ENCODE data around the gene MS4A10. TPM values are rescaled to one million over a fixed set of nuclear protein-coding genes. Genes with fewer than 3 reads are reported as not detected.
"Not testable (repeated sequence)": the region's sequence is repeated elsewhere in the genome, so short reads cannot be mapped to it uniquely, and the experiment has no call there.

Gene MS4A10
- total and polyA plus RNA-seq, 10 donors: not detected

- Histone ChIP-seq H3K4me3 (no peak overlapping the region), H3K27me3 (replicated peaks in 1 of 7) (peaks cover 0 to 18% (median 0%) of the 10 kb centered on the region in 7 donors), H3K27ac (no peak overlapping the region), H3K36me3 (no peaks in the 10 kb centered on the region), H3K4me1 (peaks cover 0 to 7% (median 0%) of the 10 kb centered on the region in 6 donors), H3K9me3 (peaks cover 0 to 17% (median 15%) of the 10 kb centered on the region in 8 donors)
- TF ChIP-seq POLR2AphosphoS5 (IDR thresholded peaks at IDR 0.05) (no peak), CTCF (IDR thresholded peaks at IDR 0.05 in 8 of 11, conservative IDR thresholded peaks at IDR 0.05 in 3 of 11) (no peak), POLR2A (IDR thresholded peaks at IDR 0.05) (no peak)
- intact Hi-C loops (cut with DNase I; ENCODE audit: low total_unique reads): no loop called here
- no peak for DNase-seq
- 82 to 94% (median 88%) methylated on average over 2 of the region's 2 CpGs for WGBS, 5 donors
These were observed 29.0 kb downstream of the MS4A10 start for GRCh38 chr11:60814112-60814511.

DNA sequence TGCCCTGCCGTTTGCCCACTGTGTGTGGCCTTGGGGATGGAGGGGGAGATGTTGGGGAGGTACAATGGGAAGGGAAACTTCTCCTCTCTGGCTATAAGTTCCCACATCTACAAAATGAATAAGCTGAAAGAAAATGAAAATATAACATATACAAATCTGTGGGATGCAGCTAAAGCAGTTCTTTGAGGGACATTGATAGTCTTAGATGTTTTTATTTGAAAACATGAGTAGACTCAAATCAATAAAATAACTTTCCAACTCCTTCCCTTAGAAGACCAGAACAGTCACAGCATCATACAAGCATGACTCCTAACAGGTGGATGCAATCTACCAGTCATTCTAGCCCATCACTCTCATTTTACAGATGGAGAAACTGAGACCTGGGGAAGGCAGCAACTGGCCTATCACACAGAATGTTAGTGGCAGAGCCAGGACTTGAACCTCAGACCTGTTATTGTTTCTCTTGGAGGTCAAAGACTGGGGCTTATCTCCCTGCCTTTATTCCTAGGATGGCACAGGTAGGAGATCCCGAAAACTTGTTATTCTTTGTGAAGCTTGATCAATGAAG is 31.5 kb downstream of the MS4A10 start:
- intact Hi-C loops (cut with DNase I; ENCODE audit: low total_unique reads): no loop called here
- no peak overlapping the region for H3K27ac ChIP-seq
- no peaks in the 10 kb centered on the region for H3K36me3 ChIP-seq
- H3K4me3 ChIP-seq: no peak overlapping the region
- peaks cover 0 to 17% (median 15%) of the 10 kb centered on the region in 8 donors for H3K9me3 ChIP-seq
- no peaks in the 10 kb centered on the region for H3K4me1 ChIP-seq
- no peaks in the 10 kb centered on the region for H3K27me3 ChIP-seq (replicated peaks in 1 of 7)
- WGBS, 5 donors: 90 to 97% (median 96%) methylated on average over 2 of the region's 2 CpGs
- TF ChIP-seq POLR2AphosphoS5 (IDR thresholded peaks at IDR 0.05) (no peak), POLR2A (IDR thresholded peaks at IDR 0.05) (no peak), CTCF (IDR thresholded peaks at IDR 0.05 in 8 of 11, conservative IDR thresholded peaks at IDR 0.05 in 3 of 11) (no peak)
- DNase-seq: no peak

- intact Hi-C loops (cut with DNase I; ENCODE audit: low total_unique reads): no loop called here
- no peaks in the 10 kb centered on the region for H3K27me3 ChIP-seq (replicated peaks in 1 of 7)
- TF ChIP-seq POLR2A (IDR thresholded peaks at IDR 0.05): no peak
- TF ChIP-seq CTCF (IDR thresholded peaks at IDR 0.05 in 8 of 11, conservative IDR thresholded peaks at IDR 0.05 in 3 of 11): no peak
- no peak for TF ChIP-seq POLR2AphosphoS5 (IDR thresholded peaks at IDR 0.05)
- H3K4me3 ChIP-seq: no peak overlapping the region
- no peaks in the 10 kb centered on the region for H3K4me1 ChIP-seq
- no peak overlapping the region for H3K27ac ChIP-seq
- no peaks in the 10 kb centered on the region for H3K36me3 ChIP-seq
- WGBS, 5 donors: 73 to 81% (median 77%) methylated on average over 4 of the region's 4 CpGs
- peaks cover 0 to 17% (median 15%) of the 10 kb centered on the region in 8 donors for H3K9me3 ChIP-seq
- no peak for DNase-seq
These were observed 32.9 kb downstream of the MS4A10 start for GRCh38 chr11:60818057-60818456.

GRCh38 chr11:60821827-60822599 is 36.9 kb downstream of the MS4A10 start:
- Histone ChIP-seq H3K36me3 (no peaks in the 10 kb centered on the region), H3K4me3 (no peak overlapping the region), H3K27ac (no peak overlapping the region), H3K27me3 (replicated peaks in 1 of 7) (no peaks in the 10 kb centered on the region), H3K9me3 (peaks cover 0 to 8% (median 6%) of the 10 kb centered on the region in 8 donors), H3K4me1 (no peaks in the 10 kb centered on the region)
- TF ChIP-seq POLR2AphosphoS5 (IDR thresholded peaks at IDR 0.05): no peak
- no peak for TF ChIP-seq CTCF (IDR thresholded peaks at IDR 0.05 in 8 of 11, conservative IDR thresholded peaks at IDR 0.05 in 3 of 11)
- no peak for TF ChIP-seq POLR2A (IDR thresholded peaks at IDR 0.05)
- 40 to 53% (median 47%) methylated on average over 14 to 15 of the region's 15 CpGs for WGBS, 5 donors
- DNase-seq: no peak
- intact Hi-C loops (cut with DNase I; ENCODE audit: low total_unique reads): no loop called here

DNA sequence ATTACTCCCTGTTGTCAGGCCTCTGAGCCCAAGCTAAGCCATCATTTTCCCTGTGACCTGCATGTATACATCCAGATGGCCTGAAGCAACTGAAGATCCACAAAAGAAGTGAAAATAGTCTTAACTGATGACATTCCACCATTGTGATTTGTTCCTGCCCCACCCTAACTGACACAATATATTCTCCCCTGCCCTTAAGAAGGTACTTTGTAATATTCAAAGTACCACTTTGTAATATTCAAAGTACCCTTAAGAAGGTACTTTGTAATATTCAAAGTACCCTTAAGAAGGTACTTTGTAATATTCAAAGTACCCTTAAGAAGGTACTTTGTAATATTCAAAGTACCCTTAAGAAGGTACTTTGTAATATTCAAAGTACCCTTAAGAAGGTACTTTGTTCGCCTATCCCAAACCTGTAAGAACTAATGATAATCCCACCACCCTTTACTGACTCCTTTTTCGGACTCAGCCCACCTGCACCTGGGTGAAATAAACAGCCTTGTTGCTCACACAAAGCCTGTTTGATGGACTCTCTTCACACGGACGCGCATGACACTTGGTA is 38.7 kb downstream of the MS4A10 start:
- WGBS, 5 donors: 90 to 96% (median 93%) methylated on average over 5 of the region's 5 CpGs
- H3K9me3 ChIP-seq; intact Hi-C loops (cut with DNase I; ENCODE audit: low total_unique reads); H3K27ac ChIP-seq; DNase-seq; H3K36me3 ChIP-seq; H3K4me3 ChIP-seq; H3K4me1 ChIP-seq; H3K27me3 ChIP-seq (replicated peaks in 1 of 7): not testable (repeated sequence)

All from spleen (tissue), 11 donors.